Bronchial epithelial cell (primary cell): Measurements from ENCODE around the gene UPK3B. TPM values are rescaled to one million over a fixed set of nuclear protein-coding genes. Genes with fewer than 3 reads are reported as not detected.
"Not testable (repeated sequence)": the region's sequence is repeated elsewhere in the genome, so short reads cannot be mapped to it uniquely, and the experiment has no call there.

Source experiments
- DNase-seq: peaks from one replicate; pipeline ENCODE4 v3.0.0-alpha.2; 2010; ENCODE audit warnings: low read depth
- FAIRE-seq: peaks from 2 replicates; lab custom pipeline; 2011; peaks lifted over from hg19 to GRCh38; lab: Jason Lieb, UNC
- H3K27me3 ChIP-seq: 2 replicates; pipeline ENCODE4 v1.5.1; 2011; ENCODE audit warnings: low read length; ENCODE audit not compliant: control insufficient read depth, insufficient read depth
- H3K36me3 ChIP-seq: 2 replicates; pipeline ENCODE4 v1.5.1; 2011; ENCODE audit warnings: low read length; ENCODE audit not compliant: control insufficient read depth, insufficient read depth
- H3K4me3 ChIP-seq: 2 replicates; pipeline ENCODE4 v1.5.1; 2011; ENCODE audit warnings: mild to moderate bottlenecking, low read depth, low read length, control low read depth
- total RNA-seq: library from RNA; depleted of rRNA; stranded (reverse); fragments of >200 nt; gene quantifications from 2 replicates; pipeline ENCODE4 v1.2.1, GENCODE V29; 2014

The UPK3B gene
- total RNA-seq, 1 donor from 2014 or later = 0.26 TPM

GRCh38 chr7:76543197-76543596, 32.8 kb downstream of the UPK3B start, which contains the start of gene SPDYE16:
Gene SPDYE16, minus strand, starts transcription at chr7:76543297. Its CDS starts 1,838 bp downstream, at chr7:76541459.
- H3K27me3 ChIP-seq, H3K36me3 ChIP-seq, H3K4me3 ChIP-seq, FAIRE-seq, DNase-seq: not testable (repeated sequence)

GRCh38 chr7:76549025-76549854, 38.9 kb downstream of the UPK3B start:
- not testable (repeated sequence) for FAIRE-seq, H3K27me3 ChIP-seq, H3K36me3 ChIP-seq
- peak; percentile 56 for DNase-seq
- H3K4me3 ChIP-seq = peak overlapping the region; percentile 75

- not testable (repeated sequence) for FAIRE-seq
Measured at GRCh38 chr7:76549855-76550248, 39.5 kb downstream of the UPK3B start.

GRCh38 chr7:76551992-76552391, 41.6 kb downstream of the UPK3B start:
- not testable (repeated sequence) for H3K27me3 ChIP-seq, FAIRE-seq, H3K4me3 ChIP-seq, DNase-seq, H3K36me3 ChIP-seq

More at GRCh38 chr7:76549855-76550248, 39.5 kb downstream of the UPK3B start:
- H3K4me3 ChIP-seq = peak overlapping the region; percentile 75
- H3K27me3 ChIP-seq, DNase-seq, H3K36me3 ChIP-seq: not testable (repeated sequence)

GRCh38 chr7:76559685-76560084, 49.3 kb downstream of the UPK3B start:
- H3K36me3 ChIP-seq, FAIRE-seq, H3K27me3 ChIP-seq, H3K4me3 ChIP-seq: not testable (repeated sequence)
- peak; percentile 46 for DNase-seq

GRCh38 chr7:76560157-76560556, 49.8 kb downstream of the UPK3B start:
- DNase-seq, H3K4me3 ChIP-seq, FAIRE-seq, H3K36me3 ChIP-seq, H3K27me3 ChIP-seq: not testable (repeated sequence)

GRCh38 chr7:76561342-76561741, 51.0 kb downstream of the UPK3B start:
- H3K36me3 ChIP-seq, H3K27me3 ChIP-seq, FAIRE-seq, DNase-seq, H3K4me3 ChIP-seq: not testable (repeated sequence)

GRCh38 chr7:76565001-76565400, 54.6 kb downstream of the UPK3B start:
- H3K36me3 ChIP-seq, H3K27me3 ChIP-seq, H3K4me3 ChIP-seq, DNase-seq, FAIRE-seq: not testable (repeated sequence)

Other genes with a start within 250 kb of the UPK3B start
- gene HSPB1, start 207.9 kb upstream of the UPK3B start, total RNA-seq = 36.1 and 164 TPM in 2 replicates
- 112 and 142 TPM in 2 replicates for gene YWHAG, start 151.6 kb upstream of the UPK3B start, total RNA-seq
- gene SSC4D, start 100.9 kb upstream of the UPK3B start, total RNA-seq = 0.79 and 1.3 TPM in 2 replicates
- 12.8 and 26.1 TPM in 2 replicates for gene ZP3, start 85.6 kb upstream of the UPK3B start, total RNA-seq
- gene DTX2, start 48.8 kb upstream of the UPK3B start, total RNA-seq = 10.8 and 13.2 TPM in 2 replicates
- not detected in 2 replicates for gene SPDYE16, start 32.7 kb downstream of the UPK3B start, total RNA-seq
- gene POMZP3, start 116.7 kb downstream of the UPK3B start, total RNA-seq = 2.2 and 2.6 TPM in 2 replicates